NB4 (cell line): ENCODE data around the gene AK3.

ENCODE experiments used
- DNase-seq: peaks from one replicate; pipeline ENCODE4 v3.0.0; 2010; ENCODE audit warnings: low read depth
- H3K4me3 ChIP-seq: one replicate; pipeline ENCODE4 v1.5.1; 2011; ENCODE audit warnings: mild to moderate bottlenecking, low read depth, low read length, moderate library complexity
- MYC ChIP-seq: IDR thresholded peaks from 2 replicates; pipeline ENCODE4 v1.6.1; 2011; ENCODE audit warnings: low read depth, low read length
- POLR2A ChIP-seq: IDR thresholded peaks from 2 replicates; pipeline ENCODE4 v1.6.1; 2011; ENCODE audit warnings: mild to moderate bottlenecking; ENCODE audit not compliant: insufficient read length; ENCODE audit errors: extremely low read depth
- TF ChIP-seq, protein P1 (sequence below): IDR thresholded peaks from one replicate; pipeline ENCODE4 v1.5.1; 2012; ENCODE audit warnings: low read depth, low read length
- TF ChIP-seq, protein P2 (sequence below): IDR thresholded peaks from 2 replicates; pipeline ENCODE4 v1.6.1; 2011; ENCODE audit warnings: low read depth, low read length

AK3 gene

DNA sequence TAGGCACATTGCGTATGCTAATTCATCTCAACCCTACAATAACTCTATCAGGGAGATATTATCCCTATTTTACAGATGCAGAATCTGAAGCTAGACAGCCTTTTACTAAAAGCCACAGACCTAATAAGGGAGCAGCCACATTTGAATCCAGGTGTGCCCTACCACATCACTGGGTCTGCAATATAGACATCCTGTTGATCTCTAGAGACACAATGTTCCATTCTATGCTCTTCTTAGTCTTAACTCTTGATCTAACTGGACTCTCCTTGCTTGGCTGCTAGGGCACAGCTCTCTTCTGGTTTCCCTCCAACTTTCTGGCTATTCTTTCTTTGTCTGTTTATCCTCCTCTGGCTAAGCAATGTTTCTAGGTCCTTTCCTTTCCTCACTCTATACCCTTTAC is 73.3 kb downstream of the AK3 start:
- H3K4me3 ChIP-seq: no peak overlapping the region
- TF ChIP-seq, protein P1, sequence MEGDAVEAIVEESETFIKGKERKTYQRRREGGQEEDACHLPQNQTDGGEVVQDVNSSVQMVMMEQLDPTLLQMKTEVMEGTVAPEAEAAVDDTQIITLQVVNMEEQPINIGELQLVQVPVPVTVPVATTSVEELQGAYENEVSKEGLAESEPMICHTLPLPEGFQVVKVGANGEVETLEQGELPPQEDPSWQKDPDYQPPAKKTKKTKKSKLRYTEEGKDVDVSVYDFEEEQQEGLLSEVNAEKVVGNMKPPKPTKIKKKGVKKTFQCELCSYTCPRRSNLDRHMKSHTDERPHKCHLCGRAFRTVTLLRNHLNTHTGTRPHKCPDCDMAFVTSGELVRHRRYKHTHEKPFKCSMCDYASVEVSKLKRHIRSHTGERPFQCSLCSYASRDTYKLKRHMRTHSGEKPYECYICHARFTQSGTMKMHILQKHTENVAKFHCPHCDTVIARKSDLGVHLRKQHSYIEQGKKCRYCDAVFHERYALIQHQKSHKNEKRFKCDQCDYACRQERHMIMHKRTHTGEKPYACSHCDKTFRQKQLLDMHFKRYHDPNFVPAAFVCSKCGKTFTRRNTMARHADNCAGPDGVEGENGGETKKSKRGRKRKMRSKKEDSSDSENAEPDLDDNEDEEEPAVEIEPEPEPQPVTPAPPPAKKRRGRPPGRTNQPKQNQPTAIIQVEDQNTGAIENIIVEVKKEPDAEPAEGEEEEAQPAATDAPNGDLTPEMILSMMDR: no peak
- no peak for DNase-seq

DNA sequence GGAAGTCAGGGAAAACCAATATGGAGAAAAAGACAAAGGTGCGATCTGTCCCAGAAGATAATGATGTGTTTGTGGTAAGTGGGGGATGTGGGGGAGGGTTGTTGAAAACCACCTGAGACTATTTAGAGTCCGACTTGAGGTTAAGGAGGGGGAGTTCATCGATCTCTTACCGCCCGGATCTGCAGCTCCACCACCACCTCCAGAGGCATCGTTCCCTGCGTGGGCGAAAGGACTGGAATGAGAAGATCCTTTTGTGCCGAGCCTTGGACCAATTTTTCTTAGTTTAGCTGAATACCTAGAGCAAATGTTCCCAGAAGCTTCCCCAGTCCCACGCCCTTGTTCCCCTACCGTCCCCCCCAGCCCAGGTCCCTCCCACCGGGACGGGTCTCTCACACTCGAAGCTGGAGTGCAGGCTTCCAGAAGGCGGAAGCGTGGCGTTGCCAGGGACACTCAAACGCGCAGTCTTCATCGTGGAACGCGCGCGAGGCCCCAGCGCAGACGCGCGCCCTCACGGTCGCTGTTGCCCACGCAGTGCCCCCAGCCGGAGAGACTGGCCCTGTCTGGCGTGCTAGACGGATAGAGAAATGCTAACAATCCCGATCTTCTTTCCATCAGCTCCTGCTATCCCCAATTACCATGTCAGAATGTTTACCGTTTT is 74.8 kb downstream of the AK3 start, which contains the start of gene SPATA6L:
SPATA6L (minus strand) TSS at position 439 of the 658 bp plus-strand sequence; CDS start at position 209, 230 bp downstream.
- H3K4me3 ChIP-seq: peak within 1 kb of the TSS; percentile 54
- peak; percentile 27; the same call in 1 of the 2 replicates for TF ChIP-seq MYC
- TF ChIP-seq POLR2A: no peak
- TF ChIP-seq, protein P1: peak; percentile 21
- TF ChIP-seq, protein P2, sequence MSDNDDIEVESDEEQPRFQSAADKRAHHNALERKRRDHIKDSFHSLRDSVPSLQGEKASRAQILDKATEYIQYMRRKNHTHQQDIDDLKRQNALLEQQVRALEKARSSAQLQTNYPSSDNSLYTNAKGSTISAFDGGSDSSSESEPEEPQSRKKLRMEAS: no peak; the same call in 1 of the 2 replicates
- DNase-seq: peak; percentile 76

DNA sequence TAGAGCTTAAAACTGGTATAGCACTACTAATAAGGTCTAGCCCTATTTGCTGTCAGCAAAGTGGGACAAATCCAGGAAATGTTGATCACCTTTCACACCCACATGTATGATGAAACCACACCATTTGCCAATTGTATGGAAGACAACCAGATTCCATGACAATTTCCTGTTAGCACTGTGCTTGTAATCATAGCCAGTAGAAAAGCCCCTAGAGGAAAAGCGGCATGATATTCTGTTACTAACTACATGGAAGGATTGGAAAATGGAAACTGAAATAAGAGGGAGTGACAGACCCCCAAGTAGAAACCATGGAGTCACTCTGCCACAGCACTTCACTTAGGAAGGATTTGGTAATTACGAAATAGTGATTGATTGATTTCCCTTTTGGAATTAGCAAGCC is 75.6 kb downstream of the AK3 start:
- no peak overlapping the region for H3K4me3 ChIP-seq
- TF ChIP-seq, protein P1: no peak
- TF ChIP-seq POLR2A (no peak), MYC (no peak)
- TF ChIP-seq, protein P2: no peak
- no peak for DNase-seq

DNA sequence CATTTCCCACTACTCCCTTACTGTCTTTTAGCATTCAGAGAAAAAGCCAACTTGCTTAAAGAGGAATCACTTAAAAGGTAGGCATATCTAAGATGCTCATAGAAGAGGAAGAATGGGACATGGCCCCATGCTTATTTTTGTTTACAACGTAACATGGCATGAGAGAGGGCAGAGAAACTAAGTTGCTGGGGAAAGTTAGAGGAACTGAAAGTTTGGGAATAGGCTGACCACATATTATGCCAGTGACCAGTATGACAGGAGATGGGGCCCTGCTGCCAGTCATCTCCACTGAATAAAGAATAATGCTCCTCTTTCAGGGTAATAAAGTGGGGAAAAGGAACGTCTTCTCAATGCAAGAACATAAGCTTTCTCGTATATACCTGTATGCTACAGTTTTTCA is 77.0 kb downstream of the AK3 start:
- DNase-seq: peak; percentile 28
- no peak overlapping the region for H3K4me3 ChIP-seq
- TF ChIP-seq MYC: no peak
- TF ChIP-seq, protein P1: no peak
- TF ChIP-seq POLR2A: no peak
- TF ChIP-seq, protein P2: no peak

DNA sequence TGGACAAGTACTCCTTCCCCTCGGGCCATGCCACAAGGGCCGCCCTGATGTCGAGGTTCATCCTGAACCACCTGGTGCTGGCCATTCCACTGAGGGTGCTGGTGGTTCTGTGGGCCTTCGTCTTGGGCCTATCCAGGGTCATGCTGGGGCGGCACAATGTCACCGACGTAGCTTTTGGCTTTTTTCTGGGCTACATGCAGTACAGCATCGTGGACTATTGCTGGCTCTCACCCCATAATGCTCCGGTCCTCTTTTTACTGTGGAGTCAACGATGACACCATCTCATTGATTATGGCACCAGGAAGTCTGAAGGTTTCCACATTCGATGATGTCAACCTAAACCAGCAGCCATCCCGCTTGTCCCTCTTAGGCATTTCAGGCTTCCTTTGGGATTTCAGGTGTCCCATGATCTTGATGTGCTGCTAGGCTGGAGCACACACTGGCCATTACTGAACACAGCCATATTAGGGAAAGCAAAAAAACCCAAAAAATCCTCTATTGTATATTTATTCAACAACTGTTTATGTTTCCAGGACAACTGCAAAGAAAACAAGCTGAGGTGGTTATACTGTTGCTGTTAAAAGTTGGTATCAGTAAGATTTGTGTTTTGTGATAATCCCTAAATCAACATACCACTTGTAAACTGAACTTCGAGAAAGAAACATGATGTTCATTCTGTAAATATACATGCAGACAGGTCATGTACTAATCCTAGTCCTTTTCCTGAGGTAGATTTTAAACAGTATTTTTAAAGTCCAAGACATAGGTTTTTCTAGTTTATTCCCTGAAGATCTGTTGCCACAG is 77.8 kb downstream of the AK3 start:
- TF ChIP-seq, protein P1: no peak
- TF ChIP-seq, protein P2: no peak
- no peak for TF ChIP-seq POLR2A
- TF ChIP-seq MYC: no peak
- peak; percentile 29 for DNase-seq
- peak overlapping the region; percentile 80 for H3K4me3 ChIP-seq
